ENCODE data around the gene GABARAPL1.

GRCh38 chr12:10227648-10228047 lies 15.0 kb downstream of the GABARAPL1 start:
- no peak for TF ChIP-seq POLR2AphosphoS5 (IDR thresholded peaks at IDR 0.05; ENCODE audit: low read depth, low read length)
- TF ChIP-seq POLR2A (IDR thresholded peaks at IDR 0.05; ENCODE audit: low read depth, low read length): no peak
- no peak for TF ChIP-seq TAF1 (IDR thresholded peaks at IDR 0.05; ENCODE audit: borderline replicate concordance, low read depth, low read length)
